Loucy (cell line): ENCODE results near the gene INSC.

Experiments used
- H2AFZ ChIP-seq: fragments of 200-600 bp; sonication (generic); 2 replicates; pipeline ENCODE4 v1.6.0; 2016; ENCODE audit warnings: antibody characterized with exemption, mild to moderate bottlenecking, low read length, moderate library complexity
- H3F3A ChIP-seq: fragments of 200-600 bp; 2 replicates; pipeline ENCODE4 v1.6.0; 2016; ENCODE audit warnings: antibody characterized with exemption, low read depth, mild to moderate bottlenecking
- H3K27me3 ChIP-seq: fragments of 200-600 bp; sonication (generic); 2 replicates; pipeline ENCODE4 v1.6.1; 2014; ENCODE audit warnings: low read length, mild to moderate bottlenecking; ENCODE audit not compliant: insufficient read depth, poor library complexity, severe bottlenecking
- H3K36me3 ChIP-seq: fragments of 200-600 bp; sonication (generic); 2 replicates; pipeline ENCODE4 v1.6.1; 2016; ENCODE audit warnings: low read length; ENCODE audit not compliant: insufficient read depth
- H3K4me1 ChIP-seq: fragments of 200-600 bp; sonication (generic); 2 replicates; pipeline ENCODE4 v1.5.1; 2014; ENCODE audit warnings: low read length, mild to moderate bottlenecking; ENCODE audit not compliant: insufficient read depth, poor library complexity, severe bottlenecking
- H3K4me2 ChIP-seq: fragments of 200-600 bp; sonication (generic); 2 replicates; pipeline ENCODE4 v1.6.0; 2014; ENCODE audit warnings: antibody characterized with exemption, low read length, low read depth, mild to moderate bottlenecking; ENCODE audit not compliant: poor library complexity, severe bottlenecking
- H3K4me3 ChIP-seq: fragments of 200-600 bp; sonication (generic); 2 replicates; pipeline ENCODE4 v1.5.1; 2014; ENCODE audit warnings: low read length, mild to moderate bottlenecking, mixed read lengths; ENCODE audit not compliant: poor library complexity, severe bottlenecking
- H3K79me2 ChIP-seq: fragments of 200-600 bp; sonication (generic); 2 replicates; pipeline ENCODE4 v1.6.1; 2014; ENCODE audit warnings: low read length; ENCODE audit not compliant: insufficient read depth
- H3K9ac ChIP-seq: fragments of 200-600 bp; sonication (generic); 2 replicates; pipeline ENCODE4 v1.6.0; 2014; ENCODE audit warnings: mild to moderate bottlenecking, low read depth, low read length, moderate library complexity; ENCODE audit not compliant: poor library complexity, severe bottlenecking
- H3K9me2 ChIP-seq: fragments of 200-600 bp; sonication (generic); replicated peaks from 2 replicates; pipeline ENCODE4 v1.6.1; 2016; ENCODE audit warnings: low read depth, low read length, mixed read lengths
- H3K9me3 ChIP-seq: fragments of 200-600 bp; sonication (generic); 2 replicates; pipeline ENCODE4 v1.6.1; 2014; ENCODE audit warnings: mild to moderate bottlenecking, antibody characterized with exemption, low read length, low read depth; ENCODE audit not compliant: insufficient read depth
- H4K20me1 ChIP-seq: fragments of 200-600 bp; sonication (generic); 2 replicates; pipeline ENCODE4 v1.6.0; 2014; ENCODE audit warnings: antibody characterized with exemption, low read length, mild to moderate bottlenecking; ENCODE audit not compliant: insufficient read depth, poor library complexity, severe bottlenecking
- CTCF ChIP-seq: fragments of 200-600 bp; sonication (generic); conservative IDR thresholded peaks from 2 replicates; pipeline ENCODE4 v1.5.1; 2014; ENCODE audit warnings: mild to moderate bottlenecking, antibody characterized with exemption, low read length
- EZH2phosphoT487 ChIP-seq: fragments of 200-600 bp; IDR thresholded peaks from 2 replicates; pipeline ENCODE4 v1.6.1; 2018; ENCODE audit warnings: antibody characterized with exemption, mild to moderate bottlenecking, moderate library complexity, borderline replicate concordance

Gene INSC

GRCh38 chr11:15177491-15177890 is 62.8 kb downstream of the INSC start:
- H3K9me3 ChIP-seq = no peaks in the 10 kb centered on the region
- no peaks in the 10 kb centered on the region for H3K36me3 ChIP-seq
- no peak overlapping the region for H3K4me3 ChIP-seq
- no peaks in the 10 kb centered on the region for H3K79me2 ChIP-seq
- H2AFZ ChIP-seq = no peak overlapping the region
- no peaks in the 10 kb centered on the region for H3K9me2 ChIP-seq
- H3K9ac ChIP-seq = no peak overlapping the region
- no peaks in the 10 kb centered on the region for H3K4me1 ChIP-seq
- TF ChIP-seq EZH2phosphoT487 = no peak
- TF ChIP-seq CTCF = no peak
- H3K27me3 ChIP-seq = no peaks in the 10 kb centered on the region
- no peak overlapping the region for H3K4me2 ChIP-seq
- no peaks in the 10 kb centered on the region for H3F3A ChIP-seq
- H4K20me1 ChIP-seq = no peaks in the 10 kb centered on the region

GRCh38 chr11:15178214-15178613 is 63.5 kb downstream of the INSC start:
- Histone ChIP-seq H3K4me3 (no peak overlapping the region), H3K9ac (no peak overlapping the region), H3K4me1 (no peaks in the 10 kb centered on the region), H3K4me2 (no peak overlapping the region), H3K9me2 (no peaks in the 10 kb centered on the region), H3K9me3 (no peaks in the 10 kb centered on the region), H3F3A (no peaks in the 10 kb centered on the region), H2AFZ (no peak overlapping the region), H3K27me3 (no peaks in the 10 kb centered on the region), H4K20me1 (no peaks in the 10 kb centered on the region), H3K79me2 (no peaks in the 10 kb centered on the region), H3K36me3 (no peaks in the 10 kb centered on the region)
- TF ChIP-seq EZH2phosphoT487 (no peak), CTCF (no peak)

- H3K79me2 ChIP-seq = no peaks in the 10 kb centered on the region
- H3K4me2 ChIP-seq = no peak overlapping the region
- no peaks in the 10 kb centered on the region for H3K9me3 ChIP-seq
- H3F3A ChIP-seq = no peaks in the 10 kb centered on the region
- no peak overlapping the region for H2AFZ ChIP-seq
- H3K4me1 ChIP-seq = no peaks in the 10 kb centered on the region
- no peak overlapping the region for H3K4me3 ChIP-seq
- no peaks in the 10 kb centered on the region for H3K27me3 ChIP-seq
- no peaks in the 10 kb centered on the region for H3K9me2 ChIP-seq
- TF ChIP-seq CTCF (no peak), EZH2phosphoT487 (no peak)
- H3K9ac ChIP-seq = no peak overlapping the region
- H4K20me1 ChIP-seq = no peaks in the 10 kb centered on the region
- H3K36me3 ChIP-seq = no peaks in the 10 kb centered on the region
Observed at GRCh38 chr11:15179167-15179566, 64.4 kb downstream of the INSC start.
